Common myeloid progenitor, CD34-positive (primary cell): ENCODE measurements around the gene ADAMTS13.

Experiments used
- CTCF ChIA-PET: fragments of 350-600 bp; sonication (Branson Sonifier 250); formaldehyde crosslinking; loops from one replicate; lab custom pipeline; 2021; ENCODE audit warnings: antibody characterized with exemption; lab: Charles Lee
- POLR2A ChIA-PET: fragments of 350-600 bp; sonication (Branson Sonifier 250); formaldehyde crosslinking; loops from one replicate; lab custom pipeline; 2021; ENCODE audit warnings: antibody characterized with exemption; lab: Charles Lee
- DNase-seq, 3 donors: peaks; one replicate each; pipeline versions ENCODE4 v3.0.0 to v3.0.0-alpha.2; 2013
- H3K27ac ChIP-seq, 2 experiments: 1 replicate in 1 of 2; 2 replicates in 1 of 2; pipeline ENCODE4 v1.7.0; 2013; ENCODE audit warnings: inconsistent platforms in 2 of 2, low read length in 2 of 2, mild to moderate bottlenecking in 2 of 2, low read depth in 1 of 2, moderate library complexity in 1 of 2; ENCODE audit not compliant: severe bottlenecking in 2 of 2, insufficient read depth in 1 of 2, poor library complexity in 1 of 2
- H3K27me3 ChIP-seq, 5 experiments: replicated peaks in 2 of 5; 1 replicate in 3 of 5; 2 replicates in 2 of 5; pipeline versions ENCODE4 v1.6.1 to v1.7.0; 2013; ENCODE audit warnings: low read length in 4 of 5, mild to moderate bottlenecking in 2 of 5, moderate library complexity in 2 of 5, inconsistent platforms in 1 of 5; ENCODE audit not compliant: insufficient read depth in 5 of 5, control insufficient read depth in 4 of 5
- H3K36me3 ChIP-seq, 4 experiments: 1 replicate in 2 of 4; 2 replicates in 2 of 4; pipeline versions ENCODE4 v1.6.1 to v1.7.0; 2013; ENCODE audit warnings: low read length in 3 of 4, control low read depth in 1 of 4, mild to moderate bottlenecking in 1 of 4; ENCODE audit not compliant: control insufficient read depth in 4 of 4, insufficient read depth in 4 of 4
- H3K4me1 ChIP-seq, 4 experiments: 1 replicate in 3 of 4; 2 replicates in 1 of 4; pipeline versions ENCODE4 v1.6.1 to v1.7.1; 2013; ENCODE audit warnings: low read length in 3 of 4, mild to moderate bottlenecking in 3 of 4, control low read depth in 1 of 4, inconsistent platforms in 1 of 4, moderate library complexity in 1 of 4; ENCODE audit not compliant: control insufficient read depth in 4 of 4, insufficient read depth in 4 of 4; ENCODE audit errors: control extremely low read depth in 1 of 4
- H3K4me3 ChIP-seq, 7 experiments: 1 replicate in 4 of 7; 2 replicates in 3 of 7; pipeline versions ENCODE4 v1.5.1 to v1.7.0; 2013; ENCODE audit warnings: mild to moderate bottlenecking in 7 of 7, low read length in 6 of 7, moderate library complexity in 6 of 7, inconsistent platforms in 2 of 7, low read depth in 2 of 7, control low read depth in 1 of 7; ENCODE audit not compliant: insufficient read depth in 4 of 7, control insufficient read depth in 1 of 7; ENCODE audit errors: extremely low read depth in 1 of 7
- H3K9me3 ChIP-seq, 5 experiments: 1 replicate in 4 of 5; 2 replicates in 1 of 5; pipeline versions ENCODE4 v1.6.1 to v1.7.1; 2013; ENCODE audit warnings: low read length in 4 of 5, mild to moderate bottlenecking in 2 of 5, inconsistent platforms in 1 of 5, low read depth in 1 of 5, moderate library complexity in 1 of 5; ENCODE audit not compliant: control insufficient read depth in 4 of 5, insufficient read depth in 2 of 5; ENCODE audit errors: control extremely low read depth in 1 of 5
- WGBS: methylation state at CpG from one replicate; pipeline ENCODE4 v1.1.5; 2013; ENCODE audit not compliant: insufficient coverage; 5-methylcytosine and 5-hydroxymethylcytosine counted together

ADAMTS13 gene

DNA sequence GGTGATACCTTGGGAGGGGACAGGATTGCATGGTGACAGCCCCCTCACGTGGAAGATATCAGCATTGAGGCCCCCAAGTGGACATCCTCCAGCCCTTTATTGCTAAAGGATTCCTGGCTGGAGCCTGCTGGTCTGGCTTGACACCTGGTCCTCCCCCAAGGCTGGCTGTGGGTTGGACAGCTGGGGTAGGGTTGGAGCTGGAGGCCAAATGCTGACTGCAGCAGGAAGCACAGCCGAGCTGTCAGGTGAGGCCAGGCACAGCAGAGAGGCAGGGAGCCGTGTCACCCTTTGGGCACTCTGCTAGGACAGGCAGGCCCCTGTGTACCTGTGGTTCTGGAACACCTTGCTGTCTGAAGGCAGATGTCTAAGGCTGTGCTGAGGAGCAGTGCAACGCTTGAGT is 39.8 kb downstream of the ADAMTS13 start:
- Histone ChIP-seq H3K27ac (no peak overlapping the region), H3K36me3 (no peaks in the 10 kb centered on the region), H3K4me1 (peaks cover 3 to 17% (median 16%) of the 10 kb centered on the region in 4 experiments), H3K27me3 (no peaks in the 10 kb centered on the region), H3K9me3 (no peaks in the 10 kb centered on the region), H3K4me3 (no peak overlapping the region)
- no peak for DNase-seq
- ChIA-PET CTCF (interaction anchor here (1.3 kb wide), 1 partner anchor 17 kb away, joined by 4 read pairs; the partner anchor contains the start of gene SLC2A6), POLR2A (interaction anchor here (0.9 kb wide), 1 partner anchor 13 kb away, joined by 3 read pairs; no protein-coding TSS in a partner anchor)
- 68% methylated on average over 4 of the region's 4 CpGs for WGBS

DNA sequence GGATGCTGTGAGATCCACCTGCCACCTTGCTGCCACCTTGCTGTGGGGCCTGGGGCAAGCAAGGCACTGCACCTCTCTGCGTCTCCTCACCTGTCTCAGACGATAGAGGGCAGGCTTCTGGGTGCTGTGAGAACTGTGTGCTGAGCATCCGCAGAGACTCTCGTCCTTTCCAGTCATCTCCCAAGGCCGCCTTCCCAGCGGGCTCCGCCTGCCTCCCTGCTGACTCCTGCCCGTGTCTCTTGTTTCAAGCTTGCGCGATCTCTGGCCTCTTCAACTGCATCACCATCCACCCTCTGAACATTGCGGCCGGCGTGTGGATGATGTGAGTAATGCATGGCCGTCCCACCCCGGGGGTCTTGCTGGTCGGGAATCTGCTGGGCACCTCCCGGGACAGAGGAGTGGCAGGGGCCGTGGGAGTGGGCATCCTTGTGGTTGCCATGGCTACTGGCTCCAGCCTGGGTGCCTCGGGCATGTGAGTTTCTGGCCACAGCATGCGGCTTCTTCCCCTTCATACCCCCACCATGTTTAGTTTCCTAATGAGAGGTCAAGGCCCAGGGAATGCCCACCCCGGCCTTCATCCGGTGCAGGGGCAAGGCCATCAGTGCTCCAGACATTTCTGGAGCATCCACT is 41.2 kb downstream of the ADAMTS13 start:
- DNase-seq = no peak
- no peak overlapping the region for H3K4me3 ChIP-seq
- no peak overlapping the region for H3K27ac ChIP-seq
- H3K27me3 ChIP-seq = no peaks in the 10 kb centered on the region
- ChIA-PET POLR2A (no interaction called here), CTCF (interaction anchor here (1.3 kb wide), 1 partner anchor 9 kb away, joined by 3 read pairs; no protein-coding TSS in a partner anchor)
- 97% methylated on average over 22 of the region's 22 CpGs for WGBS
- H3K36me3 ChIP-seq = peaks cover 0 to 3% (median 0%) of the 10 kb centered on the region in 4 experiments
- peaks cover 3 to 17% (median 16%) of the 10 kb centered on the region in 4 experiments for H3K4me1 ChIP-seq
- no peaks in the 10 kb centered on the region for H3K9me3 ChIP-seq

DNA sequence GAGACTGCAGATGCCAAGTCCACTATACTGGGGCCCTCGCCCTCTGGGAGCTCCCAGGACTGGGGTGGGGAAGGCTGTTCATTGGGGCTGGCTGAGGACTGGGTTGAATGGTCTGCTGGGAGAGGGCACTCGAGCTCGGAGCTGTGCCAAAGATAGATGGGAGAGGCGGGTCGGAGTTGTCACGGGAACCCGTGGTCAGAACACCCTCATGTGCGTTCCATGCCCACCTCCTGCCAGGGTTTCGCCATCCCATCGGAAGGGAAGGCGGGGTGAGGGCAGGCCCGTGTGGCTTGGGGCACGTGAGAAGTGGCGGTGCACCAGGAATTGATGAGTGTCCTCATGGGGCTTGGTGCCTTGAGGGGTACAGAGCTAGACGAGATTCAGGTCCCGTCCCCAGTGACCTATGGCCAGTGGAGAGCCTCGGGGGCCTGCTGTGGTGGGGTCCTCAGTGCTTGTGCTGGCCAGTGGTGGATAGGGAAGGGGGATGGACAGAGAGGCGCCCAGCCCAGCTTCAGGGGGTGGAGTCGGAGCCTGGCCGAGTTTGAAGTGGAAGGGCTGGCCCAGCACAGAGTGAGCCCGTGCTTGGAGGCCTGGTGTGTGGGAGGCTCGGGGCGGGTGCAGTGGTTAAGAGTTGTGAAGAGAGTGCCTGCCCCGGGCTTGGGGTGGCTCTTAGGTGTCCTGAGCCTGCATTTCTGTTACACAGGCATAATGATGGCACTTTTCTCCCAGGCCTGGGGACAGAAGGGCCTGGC is 41.9 kb downstream of the ADAMTS13 start:
- CTCF ChIA-PET = interaction anchor here (1.2 to 1.3 kb wide), 2 partner anchors 10 kb away, joined by 3 to 4 read pairs; no protein-coding TSS in a partner anchor
- POLR2A ChIA-PET = no interaction called here
- WGBS = 98% methylated on average over 18 of the region's 24 CpGs

DNA sequence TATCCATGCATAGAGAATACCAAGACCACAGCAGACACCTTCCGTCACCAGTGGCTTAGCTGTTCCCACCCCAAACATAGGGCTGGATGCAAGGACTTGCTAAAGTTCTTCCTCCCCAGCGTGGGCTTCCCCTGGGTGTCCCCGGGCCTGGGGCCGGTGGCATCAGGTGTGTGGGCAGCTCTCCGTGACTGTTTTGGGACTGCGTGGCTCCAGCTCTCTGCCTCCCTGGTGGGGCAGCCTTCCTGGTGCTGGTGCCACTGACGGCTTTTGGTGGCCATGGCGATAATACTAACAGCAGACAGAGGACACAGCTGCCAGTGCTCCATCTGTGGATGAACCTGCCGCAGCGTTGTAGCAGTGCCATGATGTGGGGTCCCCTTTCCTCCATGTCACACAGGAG is 42.5 kb downstream of the ADAMTS13 start:
- Histone ChIP-seq H3K27ac (no peak overlapping the region), H3K4me3 (no peak overlapping the region), H3K27me3 (no peaks in the 10 kb centered on the region), H3K9me3 (no peaks in the 10 kb centered on the region), H3K36me3 (peaks cover 0 to 3% (median 0%) of the 10 kb centered on the region in 4 experiments), H3K4me1 (peaks cover 0 to 7% (median 6%) of the 10 kb centered on the region in 4 experiments)
- WGBS = 99% methylated on average over 9 of the region's 10 CpGs
- ChIA-PET CTCF (interaction anchor here (1.2 kb wide), 2 partner anchors 10 to 48 kb away, joined by 4 read pairs; no protein-coding TSS in a partner anchor), POLR2A (no interaction called here)
- no peak for DNase-seq

More for the DNA sequence above, 41.9 kb downstream of the ADAMTS13 start:
- no peak for DNase-seq
- Histone ChIP-seq H3K9me3 (no peaks in the 10 kb centered on the region), H3K27ac (no peak overlapping the region), H3K36me3 (peaks cover 0 to 3% (median 0%) of the 10 kb centered on the region in 4 experiments), H3K4me1 (peaks cover 2 to 11% (median 10%) of the 10 kb centered on the region in 4 experiments), H3K27me3 (no peaks in the 10 kb centered on the region), H3K4me3 (no peak overlapping the region)

DNA sequence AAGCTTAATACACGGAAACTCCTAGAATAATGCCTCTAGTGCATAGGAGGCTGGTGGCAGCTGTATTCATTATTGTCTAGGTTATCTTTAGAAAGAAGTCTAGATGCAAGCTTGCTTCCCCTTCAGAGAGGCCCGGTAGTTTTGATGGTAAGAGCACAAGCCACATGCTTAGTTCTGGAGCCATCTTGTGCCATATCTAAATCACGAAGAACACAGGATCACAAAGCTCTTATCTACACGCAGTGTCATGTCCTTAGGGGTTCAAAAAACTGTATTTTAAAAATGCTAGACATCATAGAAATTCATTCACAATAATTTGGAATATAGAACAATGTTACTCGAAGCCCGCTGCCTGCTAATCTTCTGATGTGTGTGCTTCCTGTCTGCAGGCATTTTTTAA is 43.8 kb downstream of the ADAMTS13 start:
- POLR2A ChIA-PET = no interaction called here
- H3K9me3 ChIP-seq = no peaks in the 10 kb centered on the region
- no peaks in the 10 kb centered on the region for H3K27me3 ChIP-seq
- DNase-seq = no peak
- WGBS = 56% methylated on average over 1 of the region's 6 CpGs
- peaks cover 0 to 3% (median 0%) of the 10 kb centered on the region in 4 experiments for H3K36me3 ChIP-seq
- no peak overlapping the region for H3K4me3 ChIP-seq
- peaks cover 0 to 5% (median 2%) of the 10 kb centered on the region in 4 experiments for H3K4me1 ChIP-seq
- CTCF ChIA-PET = interaction anchor here (0.7 to 1.2 kb wide), 2 partner anchors 50 to 227 kb away, joined by 4 read pairs; no protein-coding TSS in a partner anchor
- no peak overlapping the region for H3K27ac ChIP-seq

DNA sequence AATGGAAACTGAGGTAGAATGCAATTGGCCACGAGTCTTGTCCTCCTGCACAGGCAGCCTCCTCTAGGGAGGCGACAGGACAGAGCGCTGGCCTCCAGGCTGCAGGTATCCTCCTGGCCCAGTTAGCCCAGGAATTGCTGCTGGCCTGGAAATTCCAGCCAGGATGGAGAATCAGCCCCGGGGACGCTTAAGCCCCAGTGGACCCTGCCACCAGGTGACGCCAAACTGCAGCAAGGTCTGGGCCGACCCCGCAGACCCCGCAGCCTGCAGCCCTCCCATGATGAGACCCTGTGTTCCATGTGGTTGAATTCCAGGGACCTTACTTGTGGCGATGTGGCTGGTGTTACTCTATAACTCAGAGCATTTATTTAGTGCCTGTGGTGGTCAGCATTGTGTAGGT is 44.9 kb downstream of the ADAMTS13 start:
- CTCF ChIA-PET = no interaction called here
- DNase-seq = no peak
- no peak overlapping the region for H3K4me3 ChIP-seq
- peaks cover 0 to 8% (median 2%) of the 10 kb centered on the region in 4 experiments for H3K36me3 ChIP-seq
- peaks cover 0 to 14% (median 5%) of the 10 kb centered on the region in 4 experiments for H3K4me1 ChIP-seq
- no peak overlapping the region for H3K27ac ChIP-seq
- no peaks in the 10 kb centered on the region for H3K27me3 ChIP-seq
- 97% methylated on average over 8 of the region's 10 CpGs for WGBS
- POLR2A ChIA-PET = no interaction called here
- no peaks in the 10 kb centered on the region for H3K9me3 ChIP-seq
